Measurements from ENCODE around the gene MIEN1.
"Not testable (repeated sequence)": the region's sequence is repeated elsewhere in the genome, so short reads cannot be mapped to it uniquely, and the experiment has no call there.

Gene MIEN1

DNA sequence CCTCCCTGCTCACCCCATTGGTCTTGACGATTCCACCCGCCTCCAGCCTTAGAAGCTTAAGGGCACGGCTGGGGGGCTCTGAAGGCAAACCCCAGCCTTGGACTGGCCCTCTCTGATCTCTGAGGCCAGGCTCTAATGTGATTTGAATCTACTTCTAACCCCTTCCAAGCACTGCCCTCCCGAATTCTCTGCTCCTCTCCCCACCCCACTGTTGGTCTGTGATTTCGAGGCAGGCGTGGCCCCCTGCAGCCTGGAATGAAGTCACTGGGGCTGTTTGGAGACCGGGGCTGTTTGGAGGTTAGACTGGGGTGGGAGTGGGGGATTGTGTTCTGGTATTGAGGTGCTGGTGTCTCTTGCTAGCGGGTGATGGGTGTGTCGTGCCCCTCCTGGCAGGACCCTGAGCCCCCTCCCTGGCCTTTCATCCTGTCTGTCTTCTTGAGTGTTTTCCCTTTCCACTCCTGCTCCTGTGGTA, 9.6 kb upstream of the MIEN1 start:
- DNase-seq = no peak

GRCh38 chr17:39738983-39739884, 8.9 kb upstream of the MIEN1 start:
- no peak for DNase-seq

- DNase-seq = no peak
These were observed 8.2 kb upstream of the MIEN1 start for GRCh38 chr17:39738568-39738901.

- peak; percentile 13 for DNase-seq
These were observed 7.6 kb upstream of the MIEN1 start, which contains the start of gene GRB7 for GRCh38 chr17:39737760-39738567. GRB7 (plus strand) TSS chr17:39737938; CDS start chr17:39742302, 4,364 bp downstream.

- no peak for DNase-seq
These were observed 7.0 kb upstream of the MIEN1 start for GRCh38 chr17:39737206-39737759.

DNA sequence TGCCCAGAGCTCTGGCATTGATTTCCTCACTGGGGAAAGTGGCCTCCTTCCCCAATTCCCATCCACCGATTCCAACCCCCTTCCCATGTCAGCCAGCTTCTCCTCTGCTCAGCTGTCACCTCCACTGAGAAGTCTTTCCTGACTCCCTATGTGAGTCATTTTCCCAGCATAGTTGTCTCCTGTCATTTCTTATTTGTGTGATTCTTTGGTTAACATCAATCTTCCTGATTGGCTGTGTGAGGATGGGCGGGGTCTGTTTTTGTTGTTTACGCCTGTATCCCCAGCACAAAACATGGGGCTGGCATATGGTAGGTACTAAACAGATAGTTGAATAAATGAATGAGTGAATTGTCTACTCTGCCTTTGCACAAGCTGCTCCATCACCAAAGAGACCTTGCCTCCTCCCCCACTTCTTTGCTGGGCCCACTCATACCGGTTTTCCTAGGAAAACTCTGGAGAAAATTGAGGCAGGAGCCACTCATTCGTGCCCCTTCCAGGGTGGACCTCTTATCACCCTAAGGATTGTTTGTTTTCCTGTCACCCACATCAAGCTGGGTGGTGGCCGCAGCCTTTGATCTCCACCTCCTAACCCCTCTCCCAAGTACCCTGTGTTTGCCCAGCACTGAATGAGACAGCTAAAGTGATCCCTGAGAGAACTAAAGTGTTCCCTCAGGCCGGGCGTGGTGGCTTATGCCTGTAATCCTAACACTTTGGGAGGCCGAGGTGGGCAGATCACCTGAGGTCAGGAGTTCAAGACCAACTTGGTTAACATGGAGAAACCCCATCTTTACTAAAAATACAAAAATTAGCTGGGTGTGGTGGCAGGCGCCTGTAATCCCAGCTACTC, 6.2 kb upstream of the MIEN1 start:
- no peak for DNase-seq

- no peak for DNase-seq
These were observed 5.5 kb upstream of the MIEN1 start for GRCh38 chr17:39735882-39736281.

DNA sequence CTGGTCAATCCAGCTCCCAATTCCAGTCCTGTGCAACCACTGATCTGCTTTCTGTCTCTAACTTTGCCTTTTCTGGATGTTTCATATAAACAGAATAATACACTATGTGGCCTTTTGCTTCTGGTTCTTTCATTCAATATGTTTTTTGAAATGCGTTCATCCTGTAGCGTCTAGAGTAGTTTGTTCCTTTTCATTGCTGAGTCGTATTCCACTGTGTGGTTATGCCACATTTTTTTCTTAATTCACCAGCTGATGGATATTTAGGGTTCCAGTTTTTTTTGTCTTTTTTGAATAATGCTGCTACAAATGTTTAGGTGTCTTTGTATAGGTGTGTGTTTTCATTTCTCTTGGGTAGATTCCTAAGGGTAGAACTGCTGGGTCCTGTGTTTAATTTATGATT, 2.3 kb upstream of the MIEN1 start:
- no peak for DNase-seq

DNA sequence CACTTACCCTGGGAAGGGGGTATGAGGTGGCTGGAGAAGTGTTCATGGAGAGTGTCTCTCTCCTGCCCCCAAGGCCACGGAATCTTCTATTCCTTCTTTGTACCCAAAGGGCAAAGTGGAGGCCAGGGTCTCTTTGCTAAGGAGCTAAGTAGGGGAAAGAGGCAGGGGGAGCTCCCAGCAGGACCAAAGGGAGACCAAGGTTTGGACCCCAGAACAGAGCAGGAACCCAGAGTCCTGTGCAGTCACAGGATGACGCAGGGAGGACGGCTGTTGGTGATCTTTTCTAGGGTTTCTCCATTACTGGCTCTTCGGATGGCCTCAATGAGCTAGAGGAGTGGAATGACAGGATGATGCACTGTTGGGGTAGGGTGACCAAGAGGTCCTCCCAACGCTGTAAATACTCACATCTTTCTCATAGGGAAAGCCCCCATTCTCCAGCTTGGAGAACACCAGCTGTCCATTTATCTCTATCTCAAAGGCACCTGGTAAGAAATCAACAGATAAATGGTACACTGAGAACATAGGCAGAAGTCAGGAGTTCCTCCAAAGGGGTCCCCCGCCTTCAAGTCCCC, 966 bp downstream of the MIEN1 start:
- DNase-seq = no peak

GRCh38 chr17:39727556-39727955, 2.8 kb downstream of the MIEN1 start:
- no peak for DNase-seq

DNA sequence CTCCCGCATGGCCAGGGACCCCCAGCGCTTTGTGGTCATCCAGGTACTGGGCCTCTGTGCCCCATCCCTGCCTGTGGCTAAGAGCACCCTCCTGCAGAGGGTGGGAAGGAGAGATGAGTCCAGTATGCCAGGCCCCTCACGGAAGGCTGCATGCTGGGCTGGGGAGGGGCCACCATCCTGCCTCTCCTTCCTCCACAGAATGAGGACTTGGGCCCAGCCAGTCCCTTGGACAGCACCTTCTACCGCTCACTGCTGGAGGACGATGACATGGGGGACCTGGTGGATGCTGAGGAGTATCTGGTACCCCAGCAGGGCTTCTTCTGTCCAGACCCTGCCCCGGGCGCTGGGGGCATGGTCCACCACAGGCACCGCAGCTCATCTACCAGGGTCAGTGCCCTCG, 3.7 kb downstream of the MIEN1 start:
- no peak for DNase-seq

DNA sequence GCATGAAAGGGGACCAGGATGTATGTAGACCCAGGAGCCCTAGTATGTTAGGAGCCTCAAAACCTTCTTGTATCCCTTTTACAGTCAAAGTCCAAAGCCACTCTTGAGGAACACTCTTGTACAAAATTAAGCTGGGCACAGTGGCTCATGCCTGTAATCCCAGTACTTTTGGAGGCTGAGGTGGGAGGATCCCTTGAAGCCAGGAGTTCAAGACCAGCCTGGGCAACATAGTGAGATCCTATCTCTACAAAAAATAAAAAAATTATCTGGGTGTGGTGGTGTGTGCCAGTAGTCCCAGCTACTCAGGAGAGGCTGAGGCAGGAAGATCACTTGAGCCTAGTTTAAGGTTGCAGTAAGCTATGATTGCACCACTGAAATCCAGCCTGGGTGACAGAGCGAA, 4.4 kb downstream of the MIEN1 start:
- DNase-seq = not testable (repeated sequence)

DNA sequence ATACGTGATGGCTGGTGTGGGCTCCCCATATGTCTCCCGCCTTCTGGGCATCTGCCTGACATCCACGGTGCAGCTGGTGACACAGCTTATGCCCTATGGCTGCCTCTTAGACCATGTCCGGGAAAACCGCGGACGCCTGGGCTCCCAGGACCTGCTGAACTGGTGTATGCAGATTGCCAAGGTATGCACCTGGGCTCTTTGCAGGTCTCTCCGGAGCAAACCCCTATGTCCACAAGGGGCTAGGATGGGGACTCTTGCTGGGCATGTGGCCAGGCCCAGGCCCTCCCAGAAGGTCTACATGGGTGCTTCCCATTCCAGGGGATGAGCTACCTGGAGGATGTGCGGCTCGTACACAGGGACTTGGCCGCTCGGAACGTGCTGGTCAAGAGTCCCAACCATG, 5.6 kb downstream of the MIEN1 start:
- no peak for DNase-seq

GRCh38 chr17:39722965-39723848, 7.1 kb downstream of the MIEN1 start:
- DNase-seq = no peak

- DNase-seq = no peak
These were observed 8.2 kb downstream of the MIEN1 start for GRCh38 chr17:39722104-39722503.

- DNase-seq = no peak
These were observed 10.6 kb downstream of the MIEN1 start for GRCh38 chr17:39719563-39720355.

GRCh38 chr17:39717660-39718059, 12.7 kb downstream of the MIEN1 start:
- DNase-seq = no peak

DNA sequence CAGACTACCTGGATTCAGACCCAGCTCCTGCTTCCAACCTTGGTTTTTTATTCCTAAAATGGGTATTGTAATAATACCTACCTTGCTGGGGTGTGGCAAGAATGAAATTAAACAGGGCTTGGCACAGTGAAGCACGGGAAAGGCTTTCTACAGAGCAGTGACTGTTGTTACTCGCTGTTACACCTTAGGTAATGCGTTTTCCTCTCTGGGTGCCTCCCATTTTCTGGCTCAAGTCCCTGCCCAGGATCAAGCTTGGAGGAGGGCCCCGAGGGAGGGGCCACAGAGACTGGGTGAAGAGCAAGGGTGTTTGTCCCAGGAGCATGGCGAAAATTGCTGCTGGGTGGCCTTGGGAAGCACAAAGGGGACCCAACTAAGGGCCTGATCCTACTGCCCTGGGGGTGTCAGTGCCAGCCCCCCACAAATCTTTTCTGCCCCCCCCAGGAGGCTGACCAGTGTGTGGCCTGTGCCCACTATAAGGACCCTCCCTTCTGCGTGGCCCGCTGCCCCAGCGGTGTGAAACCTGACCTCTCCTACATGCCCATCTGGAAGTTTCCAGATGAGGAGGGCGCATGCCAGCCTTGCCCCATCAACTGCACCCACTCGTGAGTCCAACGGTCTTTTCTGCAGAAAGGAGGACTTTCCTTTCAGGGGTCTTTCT, 13.3 kb downstream of the MIEN1 start:
- no peak for DNase-seq

DNA sequence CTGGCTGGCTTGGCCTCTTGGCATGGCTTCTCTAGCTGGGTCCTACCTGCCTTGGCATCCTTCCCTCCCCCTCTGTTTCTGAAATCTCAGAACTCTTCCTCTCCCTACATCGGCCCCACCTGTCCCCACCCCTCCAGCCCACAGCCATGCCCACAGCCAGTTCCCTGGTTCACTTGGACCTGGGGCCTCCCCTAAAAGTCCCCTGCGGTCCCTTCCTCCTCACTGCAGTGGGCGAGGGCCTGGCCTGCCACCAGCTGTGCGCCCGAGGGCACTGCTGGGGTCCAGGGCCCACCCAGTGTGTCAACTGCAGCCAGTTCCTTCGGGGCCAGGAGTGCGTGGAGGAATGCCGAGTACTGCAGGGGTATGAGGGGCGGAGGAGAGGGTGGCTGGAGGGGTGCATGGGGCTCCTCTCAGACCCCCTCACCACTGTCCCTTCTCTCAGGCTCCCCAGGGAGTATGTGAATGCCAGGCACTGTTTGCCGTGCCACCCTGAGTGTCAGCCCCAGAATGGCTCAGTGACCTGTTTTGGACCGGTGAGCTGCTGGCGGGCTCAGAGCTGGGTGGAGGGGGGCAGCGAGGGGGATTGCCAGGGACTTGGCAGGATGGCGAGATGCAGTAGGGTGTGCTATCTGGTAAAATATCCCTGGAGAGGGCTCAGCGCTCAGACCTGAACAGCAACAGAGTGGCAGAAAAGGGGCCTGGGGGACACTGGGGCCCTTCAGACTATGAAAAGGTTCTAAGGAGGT, 14.1 kb downstream of the MIEN1 start:
- DNase-seq = no peak
